DMS53 (cell line): ENCODE results near the gene GRB7.
"Not testable (repeated sequence)": the region's sequence is repeated elsewhere in the genome, so short reads cannot be mapped to it uniquely, and the experiment has no call there.

Experiments used
- DNase-seq: peaks from one replicate; lab custom pipeline; 2025; lab: John Stamatoyannopoulos, UW

GRB7 gene

GRCh38 chr17:39737760-39738567 lies at the start of gene GRB7:
GRB7 (plus strand) TSS chr17:39737938; CDS start chr17:39742302, 4,364 bp downstream.
- DNase-seq = peak; percentile 91

GRCh38 chr17:39688475-39688835 lies 49.3 kb upstream of the GRB7 start:
- DNase-seq = peak; percentile 32

- no peak for DNase-seq
Measured at GRCh38 chr17:39688945-39689344, 48.8 kb upstream of the GRB7 start.

- DNase-seq = no peak
Measured at GRCh38 chr17:39694593-39694992, 43.1 kb upstream of the GRB7 start.

- DNase-seq = no peak
Measured at GRCh38 chr17:39695089-39695474, 42.7 kb upstream of the GRB7 start.

- DNase-seq = no peak
Measured at GRCh38 chr17:39696731-39697130, 41.0 kb upstream of the GRB7 start.

- DNase-seq = no peak
Measured at GRCh38 chr17:39697961-39698360, 39.8 kb upstream of the GRB7 start.

GRCh38 chr17:39699157-39699817 lies 38.5 kb upstream of the GRB7 start:
- DNase-seq = not testable (repeated sequence)

- DNase-seq = peak; percentile 50
Measured at GRCh38 chr17:39699818-39700147, 38.0 kb upstream of the GRB7 start, which contains the start of gene ERBB2. ERBB2 (plus strand) TSS chr17:39700064; CDS start chr17:39700239, 175 bp downstream.

- peak; percentile 46 for DNase-seq
Measured at GRCh38 chr17:39700148-39700987, 37.4 kb upstream of the GRB7 start.

- peak; percentile 35 for DNase-seq
Measured at GRCh38 chr17:39701012-39701783, 36.5 kb upstream of the GRB7 start.

GRCh38 chr17:39701784-39702422 lies 35.8 kb upstream of the GRB7 start:
- no peak for DNase-seq

- peak; percentile 90 for DNase-seq
Measured at GRCh38 chr17:39702901-39703893, 34.5 kb upstream of the GRB7 start.

- DNase-seq = no peak
Measured at GRCh38 chr17:39703913-39704312, 33.8 kb upstream of the GRB7 start.

GRCh38 chr17:39704821-39705551 lies 32.8 kb upstream of the GRB7 start:
- DNase-seq = peak; percentile 23

GRCh38 chr17:39705786-39706348 lies 31.9 kb upstream of the GRB7 start:
- DNase-seq = peak; percentile 94

GRCh38 chr17:39706383-39706782 lies 31.4 kb upstream of the GRB7 start:
- DNase-seq = no peak

GRCh38 chr17:39706921-39707337 lies 30.8 kb upstream of the GRB7 start:
- peak; percentile 52 for DNase-seq
